HG03558 (cell line): ENCODE data around the gene BAG5.

Experiments
- ATAC-seq: cut with Tn5 transposase; IDR thresholded peaks from one replicate; pipeline ENCODE4 v1.9.1; 2021; ENCODE audit warnings: moderate number of reproducible peaks; ENCODE audit not compliant: unreplicated experiment; ENCODE audit errors: extremely low read depth

Gene BAG5

DNA sequence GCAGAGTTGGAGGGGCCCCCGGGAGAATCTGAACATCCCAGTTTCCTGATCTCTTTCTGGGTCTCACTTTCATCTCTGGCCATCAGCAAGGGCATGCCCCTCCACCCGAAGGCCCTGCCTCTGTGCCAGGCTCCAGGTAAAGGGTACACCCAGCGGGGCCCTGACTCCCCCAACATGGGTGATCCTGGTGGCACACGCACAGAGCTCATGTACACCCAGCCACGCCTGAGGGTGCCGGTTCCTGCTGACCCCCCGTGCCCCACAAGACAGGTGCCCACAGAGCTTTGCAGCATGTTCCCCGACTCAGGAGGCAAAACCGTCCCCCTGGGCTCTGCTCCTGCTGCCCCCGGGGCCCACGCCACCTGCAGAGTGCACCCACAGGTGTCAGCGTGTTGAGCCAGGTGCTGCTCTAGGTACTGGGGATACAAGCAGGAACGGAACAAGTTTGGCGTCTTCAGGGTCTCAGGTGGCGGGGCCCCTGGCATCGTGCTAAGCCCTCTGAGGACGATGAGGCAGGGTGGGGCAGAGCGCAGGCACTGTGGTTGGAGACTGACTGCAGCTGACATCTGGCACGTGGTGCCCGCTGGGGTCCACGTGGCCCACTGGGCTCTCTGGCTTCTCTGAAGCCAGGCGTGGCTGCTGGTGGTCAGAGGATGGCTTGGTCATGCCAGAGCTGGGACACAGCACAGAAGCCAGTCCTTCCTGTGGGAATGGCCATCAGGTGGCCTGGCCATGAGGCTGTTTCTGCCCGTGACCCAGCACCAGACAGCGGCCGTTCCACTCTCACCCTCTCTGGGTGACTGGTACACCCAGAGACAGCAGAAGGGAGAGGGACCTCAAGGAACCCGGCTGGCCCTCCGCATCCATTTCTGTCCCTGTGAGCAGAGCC is 13.8 kb downstream of the BAG5 start:
- no peak for ATAC-seq

- ATAC-seq, result no peak
Observed at GRCh38 chr14:103547941-103548462, 14.5 kb downstream of the BAG5 start.

GRCh38 chr14:103547455-103547940 is 15.0 kb downstream of the BAG5 start:
- ATAC-seq, result no peak

GRCh38 chr14:103546652-103547454 is 15.6 kb downstream of the BAG5 start:
- no peak for ATAC-seq

- no peak for ATAC-seq
Observed at GRCh38 chr14:103545915-103546651, 16.4 kb downstream of the BAG5 start.

DNA sequence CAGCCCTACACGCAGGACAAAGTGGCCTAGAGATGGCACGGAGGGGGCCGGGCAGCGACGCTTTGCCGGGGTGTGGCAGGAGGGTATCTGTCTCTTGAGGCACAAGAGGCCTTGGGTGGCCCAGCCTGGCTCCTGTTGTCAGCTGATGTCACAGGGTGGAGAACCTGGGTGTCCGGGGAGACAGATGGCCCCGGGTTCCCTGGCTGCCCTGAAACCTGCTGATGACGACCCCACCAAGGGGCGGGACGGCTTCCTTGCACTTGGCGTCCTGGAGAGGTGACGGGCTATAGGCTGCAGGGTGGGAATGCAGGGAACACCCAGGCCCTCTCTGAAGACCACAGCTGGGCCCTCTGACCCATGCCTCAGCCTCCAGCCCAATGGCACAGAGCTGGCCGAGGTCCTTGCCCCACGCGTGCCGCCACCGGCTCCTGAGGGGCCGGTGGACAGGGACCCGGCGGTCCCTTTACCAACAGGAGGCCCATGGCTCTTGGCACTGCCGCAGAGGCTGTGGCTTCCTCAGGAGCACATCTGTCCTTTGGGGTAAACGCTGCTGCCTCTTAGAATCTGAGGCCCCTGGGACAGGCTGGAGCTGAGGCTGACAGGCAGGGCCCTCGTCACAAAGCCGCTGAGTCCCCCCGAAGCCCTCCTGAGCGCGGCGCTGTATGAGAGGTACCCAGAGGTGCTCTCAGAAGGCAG is 17.1 kb downstream of the BAG5 start:
- no peak for ATAC-seq

- no peak for ATAC-seq
Observed at GRCh38 chr14:103544388-103545218, 17.9 kb downstream of the BAG5 start.

GRCh38 chr14:103543721-103544387 is 18.6 kb downstream of the BAG5 start:
- no peak for ATAC-seq

DNA sequence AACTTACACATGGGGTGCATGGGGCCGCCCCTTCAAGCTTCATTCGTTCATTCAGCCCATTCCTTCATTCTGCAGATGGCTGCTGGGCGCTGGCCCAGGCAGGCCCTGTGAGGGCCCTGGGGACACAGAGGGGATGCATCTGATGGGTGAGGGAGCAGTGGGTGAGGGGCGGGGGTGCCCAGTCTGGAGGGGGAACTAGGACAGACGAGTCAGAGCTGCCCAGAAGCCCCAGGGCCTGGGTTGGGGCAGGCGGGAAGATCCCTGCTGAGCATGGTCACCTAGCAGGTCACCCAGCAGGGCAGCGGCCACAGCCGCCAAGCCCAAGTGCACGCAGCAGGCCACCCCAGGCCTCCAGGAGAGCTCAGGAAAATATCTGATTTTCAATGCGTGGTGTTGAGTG is 19.3 kb downstream of the BAG5 start:
- ATAC-seq, result no peak

GRCh38 chr14:103542605-103543088 is 19.8 kb downstream of the BAG5 start:
- no peak for ATAC-seq

DNA sequence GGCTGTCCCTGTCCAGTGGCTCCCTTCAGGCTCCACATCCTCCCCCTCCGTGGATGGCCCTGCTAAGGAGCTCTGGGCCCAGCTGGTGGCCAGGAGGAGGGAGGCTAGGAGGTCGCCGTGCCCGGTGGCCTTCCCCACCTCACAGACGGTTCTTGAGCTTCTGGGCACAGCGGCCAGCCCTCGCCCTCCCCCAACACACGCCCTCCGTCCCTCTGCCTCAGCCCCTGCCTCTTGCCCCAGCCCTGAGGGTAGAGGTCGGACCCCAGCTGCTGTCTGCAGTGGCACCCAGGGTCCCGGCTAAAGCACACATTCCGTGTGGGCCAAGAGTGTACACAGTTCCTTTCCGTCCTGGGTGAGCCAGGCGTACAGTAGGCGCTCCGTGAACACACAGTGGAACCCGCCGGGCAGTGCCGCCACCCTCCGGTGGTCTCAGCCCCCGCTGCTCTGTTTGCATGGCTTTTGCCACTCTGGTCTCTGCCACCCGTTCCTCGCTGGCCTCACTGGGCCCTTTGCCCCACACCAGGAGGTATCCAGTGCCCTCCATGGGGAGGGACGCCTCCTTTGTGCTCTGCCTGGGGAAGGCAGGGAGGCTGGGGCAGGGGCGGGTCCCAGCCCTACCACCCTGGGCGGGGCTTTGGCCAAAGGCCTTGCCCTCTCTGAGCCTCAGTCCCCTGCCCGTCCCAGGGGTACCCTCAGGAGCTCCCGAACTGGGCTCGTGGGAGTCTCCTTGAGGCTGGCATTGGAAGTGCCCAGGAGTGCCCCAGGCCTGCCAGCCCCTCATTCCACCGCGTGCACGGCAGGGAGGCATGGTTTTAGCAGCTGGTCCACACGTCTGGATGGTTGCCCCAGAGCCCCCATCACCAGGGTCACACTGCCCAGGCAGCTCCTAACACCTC is 20.5 kb downstream of the BAG5 start:
- ATAC-seq, result no peak

GRCh38 chr14:103540821-103541708 is 21.4 kb downstream of the BAG5 start:
- no peak for ATAC-seq

- no peak for ATAC-seq
Observed at GRCh38 chr14:103539056-103539825, 23.2 kb downstream of the BAG5 start.

GRCh38 chr14:103538291-103539055 is 24.0 kb downstream of the BAG5 start:
- ATAC-seq, result no peak
